IPS-NIHi7 (cell line): ENCODE data around the gene PTEN.

Experiments
- DNase-seq: peaks from one replicate; pipeline ENCODE4 v3.0.0; 2012; ENCODE audit warnings: mixed read lengths; ENCODE audit errors: extremely low spot score

PTEN gene

DNA sequence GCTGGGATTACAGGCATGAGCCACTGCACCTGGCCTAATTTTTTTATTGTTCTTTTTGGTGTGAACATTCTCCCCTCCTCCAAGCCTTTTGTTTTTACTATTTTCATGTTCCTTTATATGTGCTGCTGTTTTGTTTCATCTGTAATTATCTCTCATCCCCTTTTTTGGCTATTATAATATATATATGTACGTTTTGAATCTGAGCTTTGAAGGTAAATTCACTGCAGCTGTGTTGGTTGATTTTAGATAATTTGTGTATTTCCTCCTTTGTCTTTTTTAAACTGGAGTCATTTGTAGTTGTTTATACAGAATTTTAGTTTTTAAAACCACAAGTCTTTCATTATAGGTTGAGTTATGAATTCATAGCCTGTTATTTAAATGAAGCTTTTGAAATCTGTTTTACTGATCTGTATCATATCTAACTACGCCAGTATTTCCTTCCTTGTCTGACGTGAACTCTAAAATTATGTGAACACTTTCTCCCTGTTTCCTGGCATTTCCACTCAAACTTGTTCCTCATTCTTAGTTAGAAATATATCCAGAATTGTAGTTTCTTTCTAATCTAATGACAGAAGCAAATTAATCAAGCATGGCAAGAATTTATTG lies 54.9 kb downstream of the PTEN start:
- no peak for DNase-seq

DNA sequence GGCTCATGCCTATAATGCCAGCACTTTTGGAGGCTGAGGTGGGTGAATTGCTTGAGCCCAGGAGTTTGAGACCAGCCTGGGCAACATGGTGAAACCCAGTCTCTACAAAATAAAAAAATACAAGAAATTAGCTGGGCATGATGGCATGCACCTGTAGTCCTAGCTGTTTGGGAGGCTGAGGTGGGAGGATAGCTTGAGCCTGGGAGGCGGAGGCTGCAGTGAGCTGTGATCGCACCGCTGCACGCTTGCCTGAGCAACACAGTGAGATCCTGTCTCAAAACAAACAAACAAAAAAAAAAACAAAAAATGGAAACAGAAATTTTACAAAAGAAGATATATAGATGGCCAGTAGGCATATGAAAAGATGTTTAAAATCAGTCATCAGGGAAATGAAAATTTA lies 57.1 kb downstream of the PTEN start:
- DNase-seq, result no peak

GRCh38 chr10:87921931-87922688 lies 58.7 kb downstream of the PTEN start:
- DNase-seq, result no peak

- no peak for DNase-seq
Measured at GRCh38 chr10:87923233-87923632, 59.8 kb downstream of the PTEN start.

DNA sequence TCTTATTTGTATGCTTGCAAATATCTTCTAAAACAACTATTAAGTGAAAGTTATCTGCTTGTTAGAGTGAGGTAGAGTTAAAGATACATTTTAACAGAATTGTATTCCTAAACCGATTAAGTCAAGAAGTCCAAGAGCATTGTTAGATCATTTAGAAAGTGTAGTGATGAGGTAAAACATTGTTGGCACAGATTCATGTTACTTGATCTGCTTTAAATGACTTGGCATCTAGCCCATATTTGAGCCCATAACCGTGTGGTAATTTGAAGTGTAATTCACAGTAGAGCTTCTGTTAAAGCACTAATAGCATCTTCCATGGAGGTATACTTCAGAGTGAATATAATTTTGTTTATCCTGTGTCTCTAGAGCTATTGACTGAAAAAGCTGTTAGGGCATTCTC lies 62.1 kb downstream of the PTEN start:
- DNase-seq, result no peak

GRCh38 chr10:87927091-87927490 lies 63.7 kb downstream of the PTEN start:
- no peak for DNase-seq

GRCh38 chr10:87928996-87929395 lies 65.6 kb downstream of the PTEN start:
- no peak for DNase-seq

DNA sequence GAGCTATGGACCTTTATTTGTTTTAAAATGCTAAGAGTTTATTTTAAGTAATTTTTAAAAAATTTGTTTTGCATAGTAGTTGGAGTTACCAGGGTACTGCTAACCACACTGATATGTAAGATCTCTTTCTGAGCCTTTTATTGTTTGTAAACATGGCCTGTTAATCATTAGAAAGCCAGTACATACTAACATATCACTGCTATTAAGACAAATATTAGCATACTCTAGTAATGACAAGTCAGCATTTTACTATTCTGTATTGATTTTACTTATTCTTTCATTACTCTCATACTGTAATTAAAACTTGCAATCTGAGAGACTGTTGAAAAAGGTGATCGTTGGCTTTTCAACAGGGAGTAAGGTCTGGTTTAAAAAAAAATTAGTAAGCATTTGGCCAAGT lies 66.7 kb downstream of the PTEN start:
- no peak for DNase-seq

DNA sequence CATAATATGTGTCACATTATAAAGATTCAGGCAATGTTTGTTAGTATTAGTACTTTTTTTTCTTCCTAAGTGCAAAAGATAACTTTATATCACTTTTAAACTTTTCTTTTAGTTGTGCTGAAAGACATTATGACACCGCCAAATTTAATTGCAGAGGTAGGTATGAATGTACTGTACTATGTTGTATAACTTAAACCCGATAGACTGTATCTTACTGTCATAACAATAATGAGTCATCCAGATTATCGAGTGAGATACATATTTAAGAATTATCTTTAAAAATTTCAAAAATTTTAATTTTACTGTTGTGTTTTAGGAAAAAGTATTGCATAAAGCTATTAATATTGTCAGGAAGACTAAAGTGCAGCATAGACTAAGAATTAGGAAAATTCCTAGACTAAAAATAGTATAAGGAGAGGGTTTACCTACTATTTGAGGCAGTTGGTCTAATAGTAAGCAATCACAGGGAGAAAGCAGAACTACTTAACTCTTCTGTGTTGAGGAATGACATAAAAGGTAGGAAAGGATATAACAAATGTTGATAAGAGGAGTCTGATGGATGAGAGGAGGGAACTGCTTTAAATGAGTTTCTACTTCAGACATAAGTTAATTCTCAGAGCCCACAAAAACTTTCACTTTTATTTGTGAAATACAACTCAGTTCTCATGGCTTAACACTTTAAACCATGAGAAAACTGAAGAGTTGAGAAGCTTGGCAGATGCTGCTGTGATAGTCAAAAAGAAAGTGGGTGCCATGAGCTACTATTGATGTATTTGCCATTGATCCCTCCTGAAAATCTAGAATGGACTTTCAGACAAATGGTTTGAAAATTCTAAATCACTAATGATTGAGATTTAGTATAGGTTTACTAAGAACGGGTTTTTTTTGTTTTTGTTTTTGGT lies 67.8 kb downstream of the PTEN start:
- no peak for DNase-seq

DNA sequence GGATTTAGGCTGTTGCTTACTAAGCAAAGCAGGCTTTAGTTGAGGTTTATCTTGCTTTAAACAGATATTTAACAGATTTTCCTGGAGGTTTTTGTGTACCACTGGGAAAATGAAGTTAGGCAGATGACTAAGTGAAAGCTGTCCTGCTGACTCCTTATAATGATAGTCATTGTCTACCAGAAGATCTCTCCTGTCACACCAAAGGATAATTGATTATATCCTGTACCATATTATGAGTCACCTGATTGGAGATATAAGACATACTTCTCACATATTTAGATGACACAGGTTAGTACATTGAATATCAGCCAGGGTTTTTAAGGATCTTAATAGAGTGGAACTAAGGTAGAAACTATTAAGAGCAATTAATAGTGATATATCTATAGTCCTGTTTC lies 68.4 kb downstream of the PTEN start:
- no peak for DNase-seq

GRCh38 chr10:87935290-87936141 lies 72.1 kb downstream of the PTEN start:
- no peak for DNase-seq

DNA sequence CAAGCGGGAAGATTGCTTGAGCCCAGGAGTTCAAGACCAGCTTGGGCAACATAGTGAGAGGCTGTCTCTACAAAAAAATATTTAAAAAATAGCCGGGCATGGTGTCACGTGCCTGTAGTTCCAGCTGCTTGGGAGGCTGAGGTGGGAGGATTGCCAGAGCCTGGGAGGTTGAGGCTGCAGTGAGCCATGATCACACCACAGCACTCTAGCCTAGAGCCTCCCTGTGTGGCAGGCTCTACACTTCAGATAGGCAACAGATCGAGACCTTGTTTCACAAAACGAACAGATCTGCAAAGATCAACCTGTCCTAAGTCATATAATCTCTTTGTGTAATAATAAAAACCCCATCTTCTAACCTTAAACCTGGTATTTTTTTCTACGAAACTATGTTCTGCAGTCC lies 76.8 kb downstream of the PTEN start:
- DNase-seq, result no peak

- DNase-seq, result no peak
Measured at GRCh38 chr10:87942884-87943527, 79.6 kb downstream of the PTEN start.

DNA sequence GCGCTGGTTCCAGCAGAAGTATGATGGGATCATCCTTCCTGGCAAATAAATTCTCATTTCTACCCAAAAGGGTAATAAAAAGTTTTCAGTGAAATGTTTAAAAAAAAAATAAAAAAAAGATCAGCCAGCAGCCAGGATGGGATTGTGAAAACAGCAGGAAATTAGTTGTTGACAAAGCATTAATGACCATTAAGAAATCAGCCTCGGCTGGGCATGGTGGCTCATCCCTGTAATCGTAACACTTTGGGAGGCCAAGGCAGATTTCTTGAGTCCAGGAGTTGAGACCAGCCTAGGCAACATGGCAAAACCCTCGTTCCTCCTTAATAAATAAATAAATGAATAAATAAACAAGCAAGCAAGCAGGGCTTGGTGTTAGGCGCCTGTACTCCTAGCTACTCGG lies 82.6 kb downstream of the PTEN start:
- DNase-seq, result no peak

DNA sequence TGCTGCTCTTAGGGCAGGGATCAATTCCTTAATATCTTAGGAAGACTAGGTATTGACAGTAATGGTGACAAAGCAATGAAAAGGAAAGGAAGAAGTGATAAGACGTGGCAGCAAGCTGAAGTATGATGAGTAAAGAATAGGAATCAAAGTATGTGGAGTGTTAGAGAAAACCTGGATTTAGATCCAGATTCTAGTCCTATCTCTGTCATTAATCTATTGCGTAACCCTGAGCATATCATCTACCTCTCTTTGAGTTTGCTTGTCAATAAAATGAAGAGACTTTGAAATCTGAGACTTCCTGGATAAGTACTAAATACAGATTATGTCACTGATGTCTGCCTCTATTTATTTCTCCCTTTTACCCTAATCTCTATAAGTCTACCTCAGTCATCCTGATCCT lies 89.2 kb downstream of the PTEN start:
- no peak for DNase-seq

DNA sequence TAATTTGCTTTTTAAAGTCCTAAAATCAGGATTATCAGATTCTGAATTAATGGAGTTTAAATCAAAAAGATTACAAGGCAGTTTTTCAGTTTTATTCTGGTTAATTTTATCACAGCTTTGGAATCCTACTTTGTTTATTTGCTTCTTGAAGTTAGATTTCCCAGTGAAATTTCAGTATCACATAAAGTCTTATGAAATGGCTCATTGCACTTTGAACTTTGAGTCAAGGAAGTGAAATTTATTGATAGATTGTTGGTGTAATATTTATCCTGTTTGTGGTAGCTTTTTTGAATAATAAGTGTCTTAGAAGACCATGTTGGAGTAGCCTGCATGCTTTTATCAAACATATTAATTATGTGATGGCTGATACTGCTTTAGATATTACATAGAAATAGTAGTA lies 92.6 kb downstream of the PTEN start:
- no peak for DNase-seq

DNA sequence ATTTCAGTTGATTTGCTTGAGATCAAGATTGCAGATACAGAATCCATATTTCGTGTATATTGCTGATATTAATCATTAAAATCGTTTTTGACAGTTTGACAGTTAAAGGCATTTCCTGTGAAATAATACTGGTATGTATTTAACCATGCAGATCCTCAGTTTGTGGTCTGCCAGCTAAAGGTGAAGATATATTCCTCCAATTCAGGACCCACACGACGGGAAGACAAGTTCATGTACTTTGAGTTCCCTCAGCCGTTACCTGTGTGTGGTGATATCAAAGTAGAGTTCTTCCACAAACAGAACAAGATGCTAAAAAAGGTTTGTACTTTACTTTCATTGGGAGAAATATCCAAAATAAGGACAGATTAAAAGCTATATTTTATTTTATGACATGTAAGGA lies 94.3 kb downstream of the PTEN start:
- no peak for DNase-seq

- DNase-seq, result no peak
Measured at GRCh38 chr10:87960230-87960629, 96.8 kb downstream of the PTEN start.

GRCh38 chr10:87961314-87961713 lies 97.9 kb downstream of the PTEN start:
- no peak for DNase-seq

DNA sequence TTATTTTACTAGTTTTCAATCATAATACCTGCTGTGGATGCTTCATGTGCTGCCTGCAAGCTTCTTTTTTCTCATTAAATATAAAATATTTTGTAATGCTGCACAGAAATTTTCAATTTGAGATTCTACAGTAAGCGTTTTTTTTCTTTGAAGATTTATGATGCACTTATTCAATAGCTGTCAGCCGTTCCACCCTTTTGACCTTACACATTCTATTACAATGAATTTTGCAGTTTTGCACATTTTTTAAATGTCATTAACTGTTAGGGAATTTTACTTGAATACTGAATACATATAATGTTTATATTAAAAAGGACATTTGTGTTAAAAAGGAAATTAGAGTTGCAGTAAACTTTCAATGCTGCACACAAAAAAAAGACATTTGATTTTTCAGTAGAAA lies 103.0 kb downstream of the PTEN start:
- no peak for DNase-seq

DNA sequence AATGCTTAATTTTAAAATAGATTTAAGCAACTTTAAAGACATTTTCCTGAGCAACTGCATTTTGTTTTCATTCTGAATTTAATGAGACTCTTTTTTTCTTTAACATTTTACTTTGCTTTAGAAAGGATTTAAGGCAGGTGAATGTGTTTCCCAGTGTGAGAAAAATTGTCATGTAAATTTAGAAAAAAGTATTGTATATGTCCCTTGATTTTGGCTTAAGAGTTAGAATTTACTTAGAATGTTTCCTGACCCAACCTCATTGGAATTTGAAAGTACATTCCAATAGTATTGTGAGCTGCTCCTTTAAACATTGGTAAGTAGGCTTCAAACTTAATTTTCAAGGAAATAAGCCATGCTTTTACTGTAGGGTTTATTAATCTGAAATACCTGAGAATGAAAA lies 110.2 kb downstream of the PTEN start:
- peak; percentile 14 for DNase-seq
